Stomach (tissue), 9 donors: ENCODE measurements around the gene FHOD3. TPM values are rescaled to one million over a fixed set of nuclear protein-coding genes. Genes with fewer than 3 reads are reported as not detected.
A peak's percentile ranks its signal among the peaks of the same experiment; 100 is the strongest.

Source experiments
- DNase-seq, 2 donors: peaks; one replicate each; pipeline versions ENCODE4 v3.0.0 to v3.0.0-alpha.2; 2013 to 2019
- H3K27ac ChIP-seq, 5 donors: fragments of 200-600 bp in 4 of 5; sonication (generic) in 4 of 5; one replicate each; pipeline ENCODE4 v1.5.1; 2013 to 2019; ENCODE audit warnings: mild to moderate bottlenecking in 1 of 5, moderate library complexity in 1 of 5
- H3K27me3 ChIP-seq, 3 donors: fragments of 200-600 bp; sonication (generic); one replicate each; pipeline ENCODE4 v1.5.1; 2017 to 2019; ENCODE audit warnings: mixed run types in 1 of 3
- H3K36me3 ChIP-seq, 4 donors: fragments of 200-600 bp; sonication (generic); 1 replicate in 3 of 4; 2 replicates in 1 of 4; pipeline ENCODE4 v1.5.1; 2016 to 2019
- H3K4me1 ChIP-seq, 4 donors: fragments of 200-600 bp; sonication (generic); one replicate each; pipeline ENCODE4 v1.5.1; 2016 to 2019
- H3K4me3 ChIP-seq, 4 donors: fragments of 200-600 bp; sonication (generic) in 3 of 4; one replicate each; pipeline ENCODE4 v1.5.1; 2016 to 2019; ENCODE audit warnings: mild to moderate bottlenecking in 1 of 4
- H3K9me3 ChIP-seq, 4 donors: fragments of 200-600 bp; sonication (generic); one replicate each; pipeline ENCODE4 v1.5.1; 2016 to 2019
- EP300 ChIP-seq: sonication (generic); formaldehyde crosslinking; IDR thresholded peaks from one replicate; pipeline ENCODE4 v1.6.1; 2017; ENCODE audit warnings: antibody characterized with exemption
- POLR2A ChIP-seq, 4 donors: fragments of 450-650 bp; IDR thresholded peaks; one replicate each; pipeline ENCODE4 v1.6.1; 2016; ENCODE audit warnings: antibody characterized with exemption in 4 of 4, control low read depth in 2 of 4, mild to moderate bottlenecking in 1 of 4, moderate library complexity in 1 of 4
- POLR2AphosphoS5 ChIP-seq, 3 donors: sonication (generic); formaldehyde crosslinking; IDR thresholded peaks; one replicate each; pipeline ENCODE4 v1.6.1; 2016; ENCODE audit warnings: antibody characterized with exemption in 3 of 3
- WGBS, 5 donors: extraction: QIAGEN DNeasy Blood & Tissue Kit in 3 of 5; methylation state at CpG; one replicate each; pipeline versions ENCODE4 v1.1.5 to v1.1.7; 2013 to 2018; 5-methylcytosine and 5-hydroxymethylcytosine counted together
- intact Hi-C: fragments of 100-400 bp; cut with DNase I; formaldehyde crosslinking; loops from one replicate; pipeline ENCODE4 v1.15.1; 2023; ENCODE audit warnings: low total_unique reads
- polyA plus RNA-seq, 3 donors: library from polyadenylated mRNA; stranded (reverse); fragments of 200-250 nt; gene quantifications; one replicate each; pipeline ENCODE4 v1.2.3, GENCODE V29; 2013
- total RNA-seq, 5 donors: library from RNA; depleted of rRNA; stranded (reverse); fragments of >200 nt; gene quantifications; one replicate each; pipeline versions ENCODE4 v1.1.0 to v1.2.3, GENCODE V29; 2014 to 2016
- TF ChIP-seq, protein P1 (sequence below), 7 experiments: fragments of 450-650 bp in 4 of 7; fragments of 200-600 bp in 3 of 7; sonication (generic) in 3 of 7; IDR thresholded peaks; one replicate each; pipeline ENCODE4 v1.5.1; 2016 to 2019; ENCODE audit warnings: antibody characterized with exemption in 7 of 7, control low read depth in 2 of 7, mild to moderate bottlenecking in 1 of 7
- donor health status: healthy with polysubstance abuse.
- donor health status: Bipolar disorder and iron deficiency.
- donor health status: healthy.

FHOD3 gene
- total and polyA plus RNA-seq, 8 donors = under 0.01 to 9.1 (median 4.6) TPM

DNA sequence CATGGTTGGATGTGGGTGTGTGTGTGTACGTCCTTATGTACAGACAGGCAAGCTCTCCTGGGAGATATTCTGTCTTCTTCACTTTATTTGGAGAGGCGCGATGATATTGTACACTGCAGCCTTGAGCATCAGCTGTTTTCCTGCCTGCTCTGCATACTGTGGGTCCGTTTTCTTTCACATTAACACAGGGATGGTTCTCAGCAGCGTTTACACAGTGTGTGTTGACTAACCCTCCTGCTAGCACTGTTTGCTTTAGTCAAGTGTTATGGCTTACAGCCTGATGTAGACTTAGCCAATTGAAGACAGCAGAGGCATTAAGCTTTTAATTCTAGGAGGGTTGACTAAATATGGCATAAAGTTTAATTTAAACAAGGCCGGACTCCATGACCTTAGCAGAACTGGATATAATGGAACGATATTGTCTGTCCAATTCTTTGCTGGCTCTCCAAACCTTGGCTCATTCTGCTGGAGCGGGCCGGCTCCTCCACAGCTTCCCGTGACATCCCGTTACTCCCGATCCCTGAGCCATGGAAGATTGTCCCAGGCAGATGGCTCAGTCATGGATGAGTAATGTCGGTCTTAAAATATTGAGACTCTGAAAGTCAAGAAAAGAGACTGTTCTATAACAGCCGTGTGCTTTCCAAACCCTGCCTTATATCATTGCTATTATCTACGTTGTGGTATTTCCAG is 396.6 kb downstream of the FHOD3 start:
- no peaks in the 10 kb centered on the region for H3K36me3 ChIP-seq
- WGBS, 5 donors = 33 to 46% (median 35%) methylated on average over 15 of the region's 15 CpGs
- H3K27me3 ChIP-seq = peaks cover 0 to 3% (median 0%) of the 10 kb centered on the region in 3 donors
- peak overlapping the region in 3 of 4 donors; percentile 5 to 19 (median 7) for H3K4me3 ChIP-seq
- H3K27ac ChIP-seq = peak overlapping the region in 4 of 5 donors; percentile 9 to 65 (median 42)
- TF ChIP-seq POLR2AphosphoS5 (IDR thresholded peaks at IDR 0.05) (no peak), EP300 (no peak), POLR2A (IDR thresholded peaks at IDR 0.05) (no peak)
- TF ChIP-seq, protein P1, sequence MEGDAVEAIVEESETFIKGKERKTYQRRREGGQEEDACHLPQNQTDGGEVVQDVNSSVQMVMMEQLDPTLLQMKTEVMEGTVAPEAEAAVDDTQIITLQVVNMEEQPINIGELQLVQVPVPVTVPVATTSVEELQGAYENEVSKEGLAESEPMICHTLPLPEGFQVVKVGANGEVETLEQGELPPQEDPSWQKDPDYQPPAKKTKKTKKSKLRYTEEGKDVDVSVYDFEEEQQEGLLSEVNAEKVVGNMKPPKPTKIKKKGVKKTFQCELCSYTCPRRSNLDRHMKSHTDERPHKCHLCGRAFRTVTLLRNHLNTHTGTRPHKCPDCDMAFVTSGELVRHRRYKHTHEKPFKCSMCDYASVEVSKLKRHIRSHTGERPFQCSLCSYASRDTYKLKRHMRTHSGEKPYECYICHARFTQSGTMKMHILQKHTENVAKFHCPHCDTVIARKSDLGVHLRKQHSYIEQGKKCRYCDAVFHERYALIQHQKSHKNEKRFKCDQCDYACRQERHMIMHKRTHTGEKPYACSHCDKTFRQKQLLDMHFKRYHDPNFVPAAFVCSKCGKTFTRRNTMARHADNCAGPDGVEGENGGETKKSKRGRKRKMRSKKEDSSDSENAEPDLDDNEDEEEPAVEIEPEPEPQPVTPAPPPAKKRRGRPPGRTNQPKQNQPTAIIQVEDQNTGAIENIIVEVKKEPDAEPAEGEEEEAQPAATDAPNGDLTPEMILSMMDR (IDR thresholded peaks at IDR 0.05) = no peak
- H3K4me1 ChIP-seq = peaks cover 0 to 24% (median 8%) of the 10 kb centered on the region in 4 donors
- no peaks in the 10 kb centered on the region for H3K9me3 ChIP-seq
- intact Hi-C loops = no loop called here
- DNase-seq = peak in 1 of 2 donors; percentile 77

DNA sequence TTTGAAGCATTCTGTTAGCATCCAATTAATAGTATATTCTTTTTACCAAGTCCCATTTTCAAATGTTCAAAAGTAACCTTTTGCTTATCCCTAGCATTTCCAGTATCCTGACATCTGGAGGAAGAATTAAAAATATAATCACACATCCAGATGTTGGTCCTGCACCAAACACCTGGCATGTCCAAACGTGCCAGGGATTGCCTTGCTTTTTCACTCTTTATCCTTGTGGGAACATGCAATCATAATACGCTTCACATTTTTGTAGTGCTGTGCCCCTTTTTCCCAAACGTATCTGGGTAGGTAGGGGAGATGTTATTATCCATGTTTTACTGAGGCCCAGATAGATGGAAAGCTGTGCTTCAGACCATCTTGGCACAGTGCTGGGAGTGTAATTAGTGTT is 398.3 kb downstream of the FHOD3 start:
- TF ChIP-seq, protein P1 (IDR thresholded peaks at IDR 0.05) = no peak
- TF ChIP-seq POLR2AphosphoS5 (IDR thresholded peaks at IDR 0.05) (no peak), POLR2A (IDR thresholded peaks at IDR 0.05) (no peak), EP300 (no peak)
- intact Hi-C loops = no loop called here
- H3K9me3 ChIP-seq = no peaks in the 10 kb centered on the region
- no peaks in the 10 kb centered on the region for H3K36me3 ChIP-seq
- H3K4me3 ChIP-seq = no peak overlapping the region
- DNase-seq = no peak
- 75 to 81% (median 77%) methylated on average over 3 of the region's 3 CpGs for WGBS, 5 donors
- no peak overlapping the region for H3K27ac ChIP-seq
- peaks cover 0 to 24% (median 8%) of the 10 kb centered on the region in 4 donors for H3K4me1 ChIP-seq
- peaks cover 0 to 3% (median 0%) of the 10 kb centered on the region in 3 donors for H3K27me3 ChIP-seq

- Histone ChIP-seq H3K27ac (no peak overlapping the region), H3K4me1 (peaks cover 0 to 13% (median 3%) of the 10 kb centered on the region in 4 donors), H3K27me3 (peaks cover 0 to 1% (median 0%) of the 10 kb centered on the region in 3 donors), H3K36me3 (no peaks in the 10 kb centered on the region), H3K9me3 (no peaks in the 10 kb centered on the region), H3K4me3 (no peak overlapping the region)
- intact Hi-C loops = no loop called here
- DNase-seq = no peak
- TF ChIP-seq EP300 (no peak), POLR2AphosphoS5 (IDR thresholded peaks at IDR 0.05) (no peak), POLR2A (IDR thresholded peaks at IDR 0.05) (no peak)
- TF ChIP-seq, protein P1 (IDR thresholded peaks at IDR 0.05) = no peak
- WGBS, 5 donors = 80 to 88% (median 85%) methylated on average over 2 of the region's 2 CpGs
These were observed 400.4 kb downstream of the FHOD3 start for GRCh38 chr18:36697905-36698304.

DNA sequence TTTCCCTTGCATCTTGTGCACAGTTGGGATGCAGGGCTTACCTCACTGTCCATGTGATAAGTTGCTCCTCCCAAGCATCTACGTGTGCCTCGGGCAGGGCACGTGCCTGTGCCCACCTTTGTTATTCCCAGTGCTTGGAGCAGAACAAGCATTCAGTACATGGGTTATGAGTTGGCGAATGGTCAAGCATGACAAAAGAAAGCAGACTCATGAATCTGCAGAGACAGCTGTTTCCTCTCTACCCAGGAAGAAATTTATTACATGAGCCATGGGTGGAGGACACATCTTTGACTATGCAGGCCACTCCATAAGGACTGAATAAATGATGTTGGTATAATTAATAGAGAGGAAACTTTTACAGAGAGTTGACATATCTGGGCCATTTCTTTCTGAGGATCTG is 403.4 kb downstream of the FHOD3 start:
- Histone ChIP-seq H3K27ac (no peak overlapping the region), H3K36me3 (no peaks in the 10 kb centered on the region), H3K27me3 (peaks cover 0 to 6% (median 0%) of the 10 kb centered on the region in 3 donors), H3K9me3 (no peaks in the 10 kb centered on the region), H3K4me3 (no peak overlapping the region), H3K4me1 (no peaks in the 10 kb centered on the region)
- DNase-seq = no peak
- no peak for TF ChIP-seq POLR2A (IDR thresholded peaks at IDR 0.05)
- TF ChIP-seq, protein P1 (IDR thresholded peaks at IDR 0.05) = no peak
- TF ChIP-seq POLR2AphosphoS5 (IDR thresholded peaks at IDR 0.05) = no peak
- TF ChIP-seq EP300 = no peak
- intact Hi-C loops = no loop called here
- 88 to 96% (median 90%) methylated on average over 4 of the region's 4 CpGs for WGBS, 5 donors
